ENCODE data around the gene OLR1.
"Not testable (repeated sequence)": the region's sequence is repeated elsewhere in the genome, so short reads cannot be mapped to it uniquely, and the experiment has no call there.

The OLR1 gene

DNA sequence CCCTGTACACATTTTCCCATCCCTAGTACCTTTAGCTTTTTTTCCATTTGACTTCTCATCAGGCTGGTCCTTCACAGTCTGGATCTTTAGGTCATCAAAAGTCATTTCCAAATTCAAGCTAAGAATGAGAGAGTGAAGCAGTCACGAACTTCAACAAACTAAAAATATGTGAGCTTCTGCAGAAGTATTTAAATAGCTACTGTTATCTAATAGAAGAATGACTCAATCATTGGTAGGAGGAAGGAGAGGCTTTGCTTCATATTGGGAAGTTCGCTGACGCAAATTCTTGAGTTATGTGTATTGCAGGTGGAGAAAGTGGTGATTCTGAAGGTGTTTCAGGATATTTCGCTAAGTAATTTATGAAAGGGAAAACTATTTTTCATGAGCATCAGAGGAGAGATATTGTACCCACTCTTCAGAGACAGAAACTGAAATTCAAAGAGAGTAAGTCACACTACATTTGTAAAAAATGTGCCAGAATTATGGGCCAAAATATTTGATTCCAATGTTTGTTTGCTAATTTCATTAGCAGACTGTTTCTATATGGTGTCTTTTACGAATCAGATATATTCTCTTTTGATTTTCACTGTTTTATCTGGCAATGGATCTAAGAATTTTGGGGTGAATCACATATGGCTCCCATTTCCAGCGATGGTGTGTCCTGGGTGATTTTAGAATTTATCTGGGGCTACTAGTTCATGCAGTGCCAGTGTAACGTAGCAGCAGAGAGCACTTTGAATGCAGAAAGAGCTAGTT lies at the start of gene OLR1:
Gene OLR1, minus strand, starts transcription at position 160 of the 756 bp plus-strand sequence. Its CDS starts 55 bp downstream, at position 105.
- no peak for DNase-seq (ENCODE audit: low read depth in 2 of 2)

DNA sequence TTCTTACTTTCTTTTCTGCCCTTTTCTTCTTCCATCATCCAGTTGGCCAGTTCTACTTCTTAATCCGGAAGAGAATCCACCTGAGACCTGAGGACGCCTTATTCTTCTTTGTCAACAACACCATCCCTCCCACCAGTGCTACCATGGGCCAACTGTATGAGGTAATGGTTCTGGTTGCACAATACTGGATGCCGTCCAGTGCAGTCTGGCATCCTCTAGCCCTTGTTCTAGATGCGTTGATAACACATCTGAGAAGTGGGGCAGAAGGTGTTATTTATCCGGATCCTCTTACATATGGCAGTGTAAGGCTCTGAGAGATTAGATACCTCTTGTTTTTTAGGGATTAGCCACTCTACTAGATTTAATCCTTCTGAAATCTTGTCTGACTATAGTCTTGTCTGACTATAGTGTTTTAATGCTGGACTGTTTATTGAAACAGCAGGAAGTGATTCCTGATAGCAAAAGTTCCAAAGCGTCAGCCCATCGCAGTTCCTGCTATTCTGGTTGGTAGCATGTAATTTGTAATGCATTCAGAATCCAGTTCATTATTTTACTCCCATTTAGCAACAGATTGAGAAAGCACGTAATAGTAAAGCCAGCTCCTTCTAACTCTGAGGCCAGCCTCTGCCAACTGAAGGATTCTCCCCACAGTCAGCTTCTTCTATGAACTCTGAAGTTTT lies 48.6 kb upstream of the OLR1 start:
- no peak for DNase-seq (ENCODE audit: low read depth in 2 of 2)

DNA sequence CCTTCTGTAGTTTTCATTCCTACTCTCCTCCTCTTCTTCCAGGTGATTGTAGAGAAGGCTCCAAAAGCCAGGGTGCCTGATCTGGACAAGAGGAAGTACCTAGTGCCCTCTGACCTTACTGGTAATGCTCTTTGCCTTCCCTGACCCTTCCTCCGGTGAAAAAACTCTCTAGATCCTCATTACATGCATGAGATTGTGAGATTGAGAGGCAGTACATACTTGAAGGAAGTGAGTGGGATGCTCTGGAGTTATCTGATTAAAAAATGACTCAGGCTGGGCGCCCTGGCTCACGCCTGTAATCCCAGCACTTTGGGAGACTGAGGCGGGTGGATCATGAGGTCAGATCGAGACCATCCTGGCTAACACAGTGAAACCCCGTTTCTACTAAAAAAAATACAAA lies 46.1 kb upstream of the OLR1 start:
- no peak for DNase-seq (ENCODE audit: low read depth in 2 of 2)

DNA sequence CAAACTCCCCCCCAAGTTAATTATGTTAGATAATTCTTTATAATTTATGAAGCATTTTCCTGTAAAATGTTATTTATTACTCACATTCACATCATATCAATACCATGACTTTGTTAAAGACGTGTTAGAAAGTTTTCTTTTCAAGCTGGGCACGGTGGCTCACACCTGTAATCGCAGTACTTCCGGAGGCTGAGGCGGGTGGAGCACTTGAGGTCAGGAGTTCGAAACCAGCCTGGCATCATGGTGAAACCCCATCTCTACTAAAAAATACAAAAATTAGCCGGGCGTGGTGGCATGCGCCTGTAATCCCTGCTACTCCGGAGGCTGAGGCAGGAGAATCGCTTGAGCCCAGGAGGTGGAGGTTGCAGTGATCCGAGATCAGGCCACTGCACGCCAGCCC lies 44.0 kb upstream of the OLR1 start:
- not testable (repeated sequence) for DNase-seq (ENCODE audit: low read depth in 2 of 2)

DNA sequence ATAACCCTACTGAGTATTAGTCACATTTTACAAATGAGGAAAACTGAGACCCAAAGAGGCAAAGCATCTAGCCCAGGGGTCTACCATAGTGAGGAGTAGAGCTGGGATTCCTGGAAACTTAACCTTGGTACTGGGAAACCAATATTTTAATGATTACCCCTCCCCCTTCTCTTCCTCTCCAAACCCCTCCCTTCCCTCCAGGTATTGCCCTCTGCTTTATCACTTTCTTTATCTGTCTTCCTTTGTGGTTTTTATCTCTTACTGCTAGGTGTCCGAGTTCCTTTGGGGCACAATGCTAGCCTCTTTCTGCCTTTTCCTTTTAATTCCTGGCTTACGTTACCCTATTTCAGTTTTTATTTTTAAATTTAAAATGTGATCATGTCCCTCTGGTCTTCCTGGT lies 43.5 kb upstream of the OLR1 start:
- no peak for DNase-seq (ENCODE audit: low read depth in 2 of 2)

DNA sequence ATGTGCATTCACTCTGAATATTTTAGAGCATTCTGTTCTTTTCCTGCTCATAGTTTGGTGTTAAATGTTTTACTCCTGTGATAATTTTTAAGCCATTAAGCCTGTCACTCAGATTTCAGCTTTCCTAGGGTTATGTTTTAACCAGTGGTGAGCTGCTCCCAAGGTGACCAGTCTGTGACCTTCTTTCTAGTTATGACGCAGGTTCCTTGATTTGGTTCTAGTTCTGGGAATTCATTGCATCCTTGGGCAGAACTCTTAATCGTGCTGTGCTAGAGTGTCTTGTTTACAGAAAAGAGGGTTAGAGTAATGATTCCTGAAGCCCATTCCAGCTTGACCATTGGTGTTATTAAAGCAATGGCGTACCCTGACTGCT lies 42.9 kb upstream of the OLR1 start:
- no peak for DNase-seq (ENCODE audit: low read depth in 2 of 2)

DNA sequence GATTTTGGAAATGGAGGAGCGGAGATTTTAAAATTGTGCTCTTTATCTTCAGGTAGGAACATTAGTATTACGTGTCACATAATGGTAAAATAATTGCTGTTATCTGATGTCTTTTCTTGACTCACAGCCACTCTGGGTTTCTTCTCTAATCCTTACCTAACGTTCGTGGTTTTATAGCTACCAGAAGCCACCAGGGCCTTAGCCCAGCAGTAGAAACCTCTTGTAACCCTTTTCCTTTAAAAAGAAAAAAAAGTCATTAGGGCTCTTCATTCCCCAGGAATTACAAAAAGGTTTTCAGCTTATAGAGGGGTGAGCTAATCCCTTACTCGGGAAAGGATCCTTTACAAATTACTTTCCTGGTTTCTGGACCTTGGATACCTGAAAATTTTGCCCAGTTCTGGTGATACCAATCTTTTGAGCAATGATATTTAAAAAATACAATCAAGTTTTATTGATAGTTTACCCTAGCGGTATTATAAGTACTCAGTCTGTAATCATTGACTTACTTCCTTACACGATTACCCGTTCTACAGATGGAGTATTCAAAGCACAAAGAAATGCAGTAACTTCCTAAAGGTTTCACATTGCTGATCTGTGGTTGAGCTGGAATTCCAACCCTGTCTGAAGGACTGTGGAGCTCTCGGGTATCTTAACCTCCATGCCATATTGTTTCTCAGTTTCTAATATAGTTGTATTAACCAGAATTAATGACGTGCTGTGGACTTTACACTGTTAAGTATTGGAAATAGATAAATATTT lies 42.4 kb upstream of the OLR1 start:
- no peak for DNase-seq (ENCODE audit: low read depth in 2 of 2)

DNA sequence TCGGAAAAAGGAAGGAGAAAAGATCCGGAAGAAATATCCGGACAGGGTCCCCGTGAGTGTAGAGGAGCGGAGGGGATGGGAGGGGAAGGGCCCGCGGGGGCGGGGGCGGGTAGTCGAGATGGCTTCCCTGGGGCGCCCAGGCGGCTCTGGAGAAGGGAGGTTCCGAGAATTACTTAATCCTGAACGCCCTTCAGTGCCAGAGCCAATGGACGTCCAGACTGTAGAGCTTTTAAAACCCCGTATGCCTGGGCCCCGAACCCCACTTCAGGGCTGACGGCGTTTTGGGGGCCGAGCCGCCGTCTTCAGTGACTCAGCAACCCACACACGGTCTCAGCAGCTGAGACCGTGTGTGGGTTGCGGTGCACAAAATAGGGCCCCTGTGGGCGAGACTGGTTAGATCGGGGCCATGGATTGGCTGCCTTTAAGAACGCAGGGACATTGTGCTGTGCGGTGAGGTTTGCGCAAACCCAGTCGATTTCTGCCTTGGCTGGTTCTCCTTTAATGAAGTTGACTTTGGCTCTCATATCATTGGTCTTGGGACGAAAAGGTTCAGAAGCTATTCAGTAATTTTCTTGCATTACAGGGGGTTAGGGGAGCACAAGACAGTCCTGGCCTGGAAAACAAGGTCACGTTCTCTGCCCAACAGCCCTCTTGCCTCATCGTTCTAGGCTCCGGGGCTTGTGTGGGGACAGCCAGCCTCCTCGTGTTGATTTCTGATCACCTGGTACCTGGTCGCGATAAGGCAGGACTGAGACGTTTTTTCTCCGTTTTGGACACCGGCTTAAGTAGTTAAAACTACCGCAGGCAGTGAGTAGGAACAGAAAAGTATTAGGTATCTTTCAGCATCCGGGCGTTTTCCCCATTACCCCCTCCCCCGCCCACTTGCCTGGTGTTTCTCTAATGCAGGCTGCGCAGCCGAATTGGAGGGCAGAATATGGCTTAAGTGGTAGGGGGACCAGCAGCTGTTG lies 41.5 kb upstream of the OLR1 start:
- DNase-seq (ENCODE audit: low read depth in 2 of 2) = peak; percentile 32 to 34

DNA sequence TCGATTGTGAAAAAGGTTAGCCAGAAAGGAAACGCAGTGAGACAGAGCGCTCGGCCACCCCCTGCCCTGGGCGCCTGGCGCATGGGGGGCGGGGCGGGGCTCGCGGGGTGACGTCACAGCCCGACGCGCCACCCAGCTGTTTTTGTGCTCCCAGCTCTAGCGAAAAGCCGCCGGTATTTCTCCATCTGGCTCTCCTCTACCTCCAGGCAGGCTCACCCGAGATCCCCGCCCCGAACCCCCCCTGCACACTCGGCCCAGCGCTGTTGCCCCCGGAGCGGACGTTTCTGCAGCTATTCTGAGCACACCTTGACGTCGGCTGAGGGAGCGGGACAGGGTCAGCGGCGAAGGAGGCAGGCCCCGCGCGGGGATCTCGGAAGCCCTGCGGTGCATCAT lies 40.8 kb upstream of the OLR1 start, which contains the start of gene GABARAPL1:
Gene GABARAPL1, plus strand, starts transcription at position 139 of the 393 bp plus-strand sequence. Its CDS starts 253 bp downstream, at position 392.
- DNase-seq (ENCODE audit: low read depth in 2 of 2) = peak; percentile 30 to 64

DNA sequence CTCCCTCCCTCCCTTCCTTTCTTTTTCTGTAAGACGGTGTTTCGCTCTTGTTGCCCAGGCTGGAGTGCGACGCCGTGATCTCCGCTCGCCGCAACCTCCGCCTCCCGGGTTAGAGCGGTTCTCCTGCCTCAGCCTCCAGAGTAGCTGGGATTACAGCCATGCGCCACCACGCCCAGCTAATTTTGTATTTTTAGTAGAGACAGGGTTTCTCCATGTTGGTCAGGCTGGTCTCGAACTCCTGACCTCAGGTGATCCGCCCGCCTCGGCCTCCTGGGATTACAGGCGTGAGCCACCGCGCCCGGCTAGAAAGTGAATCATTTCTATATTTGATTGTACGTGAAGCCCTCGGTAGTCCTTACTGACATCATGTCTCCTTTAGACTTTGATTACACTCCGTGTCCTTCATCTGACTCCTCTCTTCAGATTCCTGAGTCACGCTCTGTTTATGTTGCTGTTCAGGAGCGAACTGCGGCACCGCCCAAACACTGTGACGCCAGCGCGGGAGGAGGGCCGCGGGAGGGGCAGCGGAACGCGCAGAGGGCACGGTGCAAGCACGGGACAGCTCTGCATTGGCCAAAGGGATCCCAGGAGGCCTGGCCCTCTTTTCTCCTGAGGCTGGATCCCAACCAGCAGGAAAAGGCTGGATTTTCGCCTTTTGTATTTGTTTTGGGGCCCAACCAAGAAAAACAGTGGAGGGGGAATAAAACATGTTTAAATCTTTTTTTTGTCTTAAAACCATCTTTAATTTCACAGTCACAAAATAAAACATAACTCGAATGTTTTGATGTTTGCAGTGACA lies 40.2 kb upstream of the OLR1 start:
- DNase-seq (ENCODE audit: low read depth in 2 of 2) = peak; percentile 45 to 66

DNA sequence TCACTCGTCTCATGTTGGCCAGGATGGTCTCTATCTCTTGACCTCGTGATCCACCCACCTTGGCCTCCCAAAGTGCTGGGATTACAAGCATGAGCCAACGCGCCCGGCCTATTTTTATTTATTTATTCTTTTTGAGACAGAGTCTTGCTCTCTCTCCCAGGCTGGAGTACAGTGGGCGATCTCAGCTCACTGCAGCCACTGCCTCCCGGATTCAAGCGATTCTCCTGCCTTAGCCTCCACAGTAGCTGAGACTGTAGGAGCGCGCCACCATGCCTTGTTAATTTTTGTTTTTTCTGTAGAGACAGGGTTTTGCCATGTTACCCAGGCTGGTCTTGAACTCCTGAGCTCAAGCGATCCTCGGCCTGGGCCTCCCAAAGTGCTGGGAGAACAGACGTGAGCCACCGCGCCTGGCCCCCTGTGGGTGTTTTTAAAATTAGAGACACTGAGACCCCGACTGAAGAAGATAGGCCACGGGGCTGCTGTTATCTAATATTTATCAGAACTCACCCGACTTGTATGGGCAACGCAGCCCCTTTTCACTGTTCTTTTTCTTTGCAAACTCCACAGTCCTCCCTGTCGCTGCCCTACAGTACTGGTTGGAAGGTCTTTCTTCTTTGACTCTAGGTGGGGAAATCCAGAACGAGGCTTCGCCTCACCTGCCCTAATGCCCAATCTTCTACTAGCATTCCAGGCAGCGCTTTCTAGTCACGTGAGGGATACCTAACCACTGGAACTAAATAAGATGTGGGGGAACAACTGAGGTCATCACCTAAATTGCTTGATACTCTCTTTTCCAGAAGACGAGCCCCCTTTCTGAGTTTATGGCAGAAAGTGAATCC lies 39.4 kb upstream of the OLR1 start:
- no peak for DNase-seq (ENCODE audit: low read depth in 2 of 2)

DNA sequence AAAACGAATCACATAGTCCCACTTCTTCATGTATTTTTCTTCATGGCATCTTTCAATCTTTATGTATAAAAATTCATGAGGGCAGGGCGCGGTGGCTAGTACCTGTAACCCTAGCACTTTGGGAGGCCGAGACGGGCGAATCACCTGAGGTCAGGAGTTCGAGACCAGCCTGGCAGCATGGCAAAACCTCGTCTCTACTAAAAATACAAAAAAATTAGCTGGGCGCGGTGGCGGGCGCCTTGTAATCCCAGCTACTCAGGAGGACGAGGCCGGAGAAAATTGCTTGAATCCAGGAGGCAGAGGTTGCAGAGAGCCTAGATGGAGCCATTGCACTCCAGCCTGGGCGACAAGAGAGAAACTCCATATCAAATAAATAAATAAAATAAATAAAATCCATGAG lies 38.3 kb upstream of the OLR1 start:
- no peak for DNase-seq (ENCODE audit: low read depth in 2 of 2)

DNA sequence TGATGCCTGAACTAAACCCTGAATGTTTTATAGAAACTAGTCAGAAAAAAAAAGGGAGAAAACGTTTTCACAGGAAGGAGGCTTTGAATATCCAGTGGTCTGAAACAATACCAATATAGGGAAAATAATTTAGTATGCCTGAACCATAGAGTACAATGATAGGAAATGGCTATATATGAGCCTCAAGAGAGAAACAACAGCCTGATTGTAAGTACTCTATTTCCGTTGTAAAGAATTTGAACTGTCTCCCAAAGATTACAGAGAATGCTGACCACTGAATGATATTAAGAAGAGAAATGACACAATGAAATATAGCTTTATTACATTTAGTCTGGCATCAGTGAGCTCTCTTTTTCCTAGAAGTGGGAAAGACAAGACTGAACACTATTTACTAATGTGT lies 35.2 kb upstream of the OLR1 start:
- no peak for DNase-seq (ENCODE audit: low read depth in 2 of 2)

DNA sequence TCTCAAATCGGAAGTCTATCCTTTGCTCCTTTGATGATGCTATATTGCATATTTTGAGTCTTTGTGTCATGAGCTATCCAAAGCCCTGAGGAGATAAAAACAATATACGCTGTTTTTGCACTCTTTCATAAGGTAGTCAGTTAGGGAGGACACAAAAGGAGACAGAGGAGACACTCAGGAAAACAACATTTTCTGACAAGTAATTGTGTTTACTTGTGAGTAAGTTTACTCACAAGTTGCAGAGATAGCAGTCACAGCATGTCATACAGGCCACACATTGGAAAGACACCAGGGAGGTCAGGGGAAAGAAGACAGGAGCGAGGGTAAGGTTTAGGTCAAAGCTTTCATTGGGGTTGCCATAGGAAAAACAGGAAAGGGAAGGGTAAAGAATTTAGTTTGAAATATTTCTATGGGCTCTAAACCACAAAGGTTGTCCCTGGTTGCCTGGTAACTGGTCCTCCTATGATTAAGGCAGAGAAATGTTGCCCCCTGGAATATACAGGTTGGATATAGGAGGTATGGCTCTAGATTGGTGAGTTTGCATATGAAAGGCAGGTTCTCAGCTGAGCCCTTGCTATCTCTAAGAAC lies 33.4 kb upstream of the OLR1 start:
- no peak for DNase-seq (ENCODE audit: low read depth in 2 of 2)

DNA sequence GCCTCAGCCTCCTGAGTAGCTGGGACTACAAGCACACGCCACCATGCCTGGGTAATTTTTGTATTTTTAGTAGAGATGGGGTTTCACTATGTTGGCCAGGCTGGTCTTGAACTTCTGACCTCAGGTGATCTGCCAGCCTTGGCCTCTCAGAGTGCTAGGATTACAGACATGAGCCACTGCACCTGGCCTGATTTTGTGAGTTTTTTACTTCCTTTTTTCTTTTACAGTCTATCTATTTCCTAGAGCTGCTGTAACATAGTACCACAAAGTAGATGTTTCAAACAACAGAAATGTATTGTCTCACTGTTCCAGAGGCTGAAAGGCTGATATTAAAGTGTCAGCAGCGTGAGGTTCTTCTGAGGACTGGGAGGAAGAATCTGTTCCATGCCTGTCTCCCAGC lies 32.6 kb upstream of the OLR1 start:
- DNase-seq (ENCODE audit: low read depth in 2 of 2) = not testable (repeated sequence)

DNA sequence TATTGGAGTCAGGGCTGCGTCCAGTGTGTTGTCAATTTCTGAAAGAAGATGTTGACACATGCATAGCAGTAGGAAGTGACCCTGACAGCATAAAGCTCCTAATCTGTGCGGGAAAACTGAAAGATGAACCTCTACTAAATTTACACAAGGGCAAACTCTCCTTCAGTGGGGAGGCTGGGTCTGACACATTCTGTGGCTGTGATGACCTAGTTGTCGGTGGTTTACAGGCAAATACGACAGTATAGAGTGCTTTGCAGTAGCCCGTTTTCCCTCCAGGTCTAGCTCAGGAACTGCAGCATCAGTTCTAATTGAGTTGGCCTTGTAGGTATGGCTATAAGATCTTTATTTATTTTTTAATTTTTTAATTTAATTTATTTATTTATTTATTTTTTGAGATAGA lies 25.9 kb upstream of the OLR1 start:
- DNase-seq (ENCODE audit: low read depth in 2 of 2) = no peak

DNA sequence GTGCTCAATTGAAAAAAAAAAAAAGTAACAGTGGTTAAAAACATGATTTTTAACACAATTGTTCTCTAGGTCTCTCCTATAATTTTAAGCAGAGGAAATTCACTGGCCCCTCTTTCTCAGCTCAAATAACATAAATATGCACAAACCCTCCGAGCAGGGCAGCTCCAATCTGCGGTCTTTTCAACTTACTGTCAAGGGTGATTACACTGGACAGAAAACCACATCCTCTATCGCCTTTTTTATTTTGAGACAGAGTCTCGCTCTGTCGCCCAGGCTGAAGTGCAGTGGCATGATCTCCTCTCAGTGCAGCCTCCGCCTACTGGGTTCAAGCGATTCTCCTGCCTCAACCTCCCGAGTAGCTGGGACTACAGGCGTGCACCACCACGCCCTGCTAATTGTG lies 24.3 kb upstream of the OLR1 start:
- DNase-seq (ENCODE audit: low read depth in 2 of 2) = no peak

DNA sequence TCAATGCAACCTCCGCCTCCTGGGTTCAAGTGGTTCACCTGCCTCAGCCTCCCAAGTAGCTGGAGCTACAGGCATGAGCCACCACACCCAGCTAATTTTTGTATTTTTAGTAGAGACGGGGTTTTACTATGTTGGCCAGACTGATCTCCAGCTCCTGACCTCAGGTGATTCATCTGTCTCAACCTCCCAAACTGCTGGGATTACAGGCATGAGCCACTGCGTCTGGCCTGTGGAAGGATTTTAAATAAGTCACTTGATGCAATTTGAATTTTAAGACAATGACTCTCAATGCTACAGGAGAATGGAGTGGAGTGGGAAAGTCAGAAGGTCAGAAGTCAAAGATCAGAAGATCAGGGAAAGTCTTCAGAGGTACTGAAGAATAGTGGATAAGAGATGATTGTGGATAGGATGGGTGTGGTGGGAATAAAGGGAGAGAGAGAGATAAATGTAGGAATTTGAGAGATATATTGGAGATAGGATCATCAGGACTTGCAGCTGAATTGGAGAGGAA lies 22.3 kb upstream of the OLR1 start:
- no peak for DNase-seq (ENCODE audit: low read depth in 2 of 2)

DNA sequence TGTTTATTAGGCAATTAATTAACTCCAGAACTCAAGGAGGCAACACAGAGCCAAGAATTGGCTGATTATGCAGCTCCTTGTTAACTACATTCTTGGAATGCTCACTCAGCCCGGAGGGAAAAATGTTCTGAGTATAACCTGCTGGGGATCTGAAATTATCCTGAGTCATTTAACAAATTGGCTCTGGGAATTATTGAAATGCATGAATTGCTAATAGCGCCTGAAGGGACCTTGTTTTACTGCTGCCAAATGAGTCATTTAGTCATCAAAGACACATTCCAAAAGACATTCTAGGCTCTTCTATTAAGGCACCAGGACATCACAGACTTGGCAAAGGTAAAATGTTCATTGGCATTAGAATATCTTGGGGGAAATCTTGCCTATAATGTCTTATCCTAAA lies 19.9 kb upstream of the OLR1 start:
- DNase-seq (ENCODE audit: low read depth in 2 of 2) = no peak
